Measurements from ENCODE around the gene ADRA2A.

ADRA2A gene

GRCh38 chr10:111113238-111113960 lies 36.6 kb downstream of the ADRA2A start:
- DNase-seq = no peak

- no peak for DNase-seq
These were observed 37.3 kb downstream of the ADRA2A start for GRCh38 chr10:111113961-111114757.

GRCh38 chr10:111114758-111115500 lies 38.1 kb downstream of the ADRA2A start:
- DNase-seq = no peak

- no peak for DNase-seq
These were observed 39.4 kb downstream of the ADRA2A start for GRCh38 chr10:111116211-111116610.

GRCh38 chr10:111116762-111117445 lies 40.1 kb downstream of the ADRA2A start:
- DNase-seq = no peak

GRCh38 chr10:111117528-111118277 lies 40.9 kb downstream of the ADRA2A start:
- DNase-seq = no peak

GRCh38 chr10:111118758-111119157 lies 41.9 kb downstream of the ADRA2A start:
- no peak for DNase-seq

GRCh38 chr10:111119637-111120036 lies 42.8 kb downstream of the ADRA2A start:
- DNase-seq = no peak

- no peak for DNase-seq
These were observed 45.3 kb downstream of the ADRA2A start for GRCh38 chr10:111122127-111122526.

- DNase-seq = no peak
These were observed 47.1 kb downstream of the ADRA2A start for GRCh38 chr10:111123883-111124282.

- DNase-seq = no peak
These were observed 48.3 kb downstream of the ADRA2A start for GRCh38 chr10:111125102-111125501.

GRCh38 chr10:111126077-111126476 lies 49.2 kb downstream of the ADRA2A start:
- no peak for DNase-seq

- no peak for DNase-seq
These were observed 50.4 kb downstream of the ADRA2A start for GRCh38 chr10:111127081-111127848.

GRCh38 chr10:111128331-111129180 lies 51.7 kb downstream of the ADRA2A start:
- no peak for DNase-seq

- no peak for DNase-seq
These were observed 52.5 kb downstream of the ADRA2A start for GRCh38 chr10:111129363-111129762.

GRCh38 chr10:111130471-111130870 lies 53.6 kb downstream of the ADRA2A start:
- DNase-seq = no peak
